IMR-90 (cell line): ENCODE data around the gene CC2D1A. TPM values are rescaled to one million over a fixed set of nuclear protein-coding genes. Genes with fewer than 3 reads are reported as not detected.

ENCODE experiments used
- ATAC-seq: fragments of 200-7000 bp; cut with Tn5 transposase; 2 replicates; pipeline ENCODE4 v1.9.1; 2020; ENCODE audit warnings: low read depth, mild to moderate bottlenecking, moderate library complexity
- BruUV-seq: library from RNA; stranded (reverse); fragments of 400-500 nt; replicated peaks from 2 replicates; lab custom pipeline; 2021; lab: Mats Ljungman, UMichigan
- CTCF ChIA-PET: fragments of 300-600 bp; formaldehyde crosslinking; extraction: SDS; loops from one replicate; lab custom pipeline; 2021; ENCODE audit warnings: antibody characterized with exemption; lab: Yijun Ruan, JAX
- POLR2A ChIA-PET: fragments of 300-600 bp; sonication (Branson Sonifier 250); formaldehyde crosslinking; loops from one replicate; lab custom pipeline; 2022; ENCODE audit warnings: antibody characterized with exemption; ENCODE audit not compliant: unreplicated experiment; lab: Charles Lee
- DNase-seq: peaks from one replicate; pipeline ENCODE4 v3.0.0; 2013
- H2AFZ ChIP-seq: replicated peaks from 2 replicates; pipeline ENCODE3; 2013; ENCODE audit warnings: low read length, mild to moderate bottlenecking; ENCODE audit not compliant: poor library complexity
- H2AK5ac ChIP-seq: 2 replicates; pipeline ENCODE4 v1.6.1; 2013; ENCODE audit warnings: low read depth, low read length, inconsistent platforms
- H2AK9ac ChIP-seq: replicated peaks from 2 replicates; pipeline ENCODE3; 2013; ENCODE audit warnings: mild to moderate bottlenecking, low read depth, low read length, moderate library complexity; ENCODE audit not compliant: poor library complexity
- H2BK120ac ChIP-seq: 2 replicates; pipeline ENCODE4 v1.6.1; 2013; ENCODE audit warnings: low read depth, low read length, inconsistent platforms
- H2BK15ac ChIP-seq: 3 replicates; pipeline ENCODE4 v1.6.1; 2013; ENCODE audit warnings: low read depth, low read length, inconsistent platforms
- H2BK20ac ChIP-seq: 2 replicates; pipeline ENCODE4 v1.6.1; 2013; ENCODE audit warnings: low read depth, mild to moderate bottlenecking, inconsistent platforms, low read length, moderate library complexity
- H2BK5ac ChIP-seq: 2 replicates; pipeline ENCODE4 v1.6.1; 2013; ENCODE audit warnings: mild to moderate bottlenecking, low read depth, low read length, inconsistent platforms; ENCODE audit not compliant: poor library complexity, severe bottlenecking
- H3K14ac ChIP-seq: replicated peaks from 2 replicates; pipeline ENCODE4 v1.6.1; 2013; ENCODE audit warnings: low read depth, low read length, inconsistent platforms
- H3K18ac ChIP-seq: 2 replicates; pipeline ENCODE4 v1.6.1; 2013; ENCODE audit warnings: low read depth, low read length, control low read depth
- H3K23ac ChIP-seq: 2 replicates; pipeline ENCODE4 v1.6.1; 2013; ENCODE audit warnings: low read depth, low read length, inconsistent platforms
- H3K27ac ChIP-seq: 2 replicates; pipeline ENCODE4 v1.5.1; 2013; ENCODE audit warnings: mild to moderate bottlenecking, control low read depth, low read length; ENCODE audit not compliant: insufficient read depth
- H3K27me3 ChIP-seq: 2 replicates; pipeline ENCODE4 v1.6.1; 2013; ENCODE audit warnings: low read length; ENCODE audit not compliant: control insufficient read depth, insufficient read depth
- H3K36me3 ChIP-seq: 2 replicates; pipeline ENCODE4 v1.6.1; 2013; ENCODE audit warnings: low read length, mixed read lengths; ENCODE audit not compliant: control insufficient read depth, insufficient read depth
- H3K4ac ChIP-seq: 2 replicates; pipeline ENCODE4 v1.6.1; 2013; ENCODE audit warnings: low read depth, low read length, inconsistent platforms
- H3K4me1 ChIP-seq: 2 replicates; pipeline ENCODE4 v1.6.1; 2013; ENCODE audit warnings: low read length, mixed read lengths; ENCODE audit not compliant: control insufficient read depth, insufficient read depth
- H3K4me2 ChIP-seq: 2 replicates; pipeline ENCODE4 v1.6.1; 2013; ENCODE audit warnings: low read depth, mild to moderate bottlenecking, control low read depth, low read length, moderate library complexity
- H3K4me3 ChIP-seq: 2 replicates; pipeline ENCODE4 v1.5.1; 2013; ENCODE audit warnings: low read depth, mild to moderate bottlenecking, control low read depth, low read length, moderate library complexity; ENCODE audit not compliant: insufficient read depth
- H3K56ac ChIP-seq: 2 replicates; pipeline ENCODE4 v1.6.1; 2013; ENCODE audit warnings: low read length, inconsistent platforms; ENCODE audit not compliant: insufficient read depth; ENCODE audit errors: extremely low read depth
- H3K79me1 ChIP-seq, 2 experiments: 2 replicates each; pipeline ENCODE4 v1.6.1; 2013; ENCODE audit warnings: low read length in 2 of 2, inconsistent platforms in 1 of 2, low read depth in 1 of 2
- H3K9ac ChIP-seq: 2 replicates; pipeline ENCODE4 v1.6.1; 2013; ENCODE audit warnings: low read depth, low read length, control low read depth
- H3K9me1 ChIP-seq: 2 replicates; pipeline ENCODE4 v1.6.1; 2013; ENCODE audit warnings: low read length, inconsistent platforms; ENCODE audit not compliant: insufficient read depth
- H3K9me3 ChIP-seq: 2 replicates; pipeline ENCODE4 v1.6.1; 2013; ENCODE audit warnings: low read length; ENCODE audit not compliant: control insufficient read depth, insufficient read depth
- H4K20me1 ChIP-seq: 2 replicates; pipeline ENCODE4 v1.6.1; 2013; ENCODE audit warnings: low read length, inconsistent platforms; ENCODE audit not compliant: insufficient read depth
- H4K5ac ChIP-seq: 2 replicates; pipeline ENCODE4 v1.6.1; 2013; ENCODE audit warnings: mild to moderate bottlenecking, low read depth, low read length, control low read depth
- H4K8ac ChIP-seq, 2 experiments: 2 replicates each; pipeline ENCODE4 v1.6.1; 2013; ENCODE audit warnings: low read depth in 2 of 2, low read length in 2 of 2, control low read depth in 1 of 2, inconsistent platforms in 1 of 2
- H4K91ac ChIP-seq: 2 replicates; pipeline ENCODE4 v1.6.1; 2013; ENCODE audit warnings: low read depth, low read length, inconsistent platforms; ENCODE audit not compliant: insufficient read depth
- CHD1 ChIP-seq: IDR thresholded peaks from 2 replicates; pipeline ENCODE4 v1.6.1; 2012; ENCODE audit warnings: low read depth, low read length, improper control_type of control experiment
- FOS ChIP-seq: fragments of 150-350 bp; IDR thresholded peaks from 2 replicates; pipeline ENCODE4 v1.6.1; 2016; ENCODE audit warnings: low read depth, low read length
- MAZ ChIP-seq: IDR thresholded peaks from 2 replicates; pipeline ENCODE4 v1.6.1; 2012; ENCODE audit warnings: low read depth, mild to moderate bottlenecking, low read length, improper control_type of control experiment, moderate library complexity, borderline replicate concordance
- POLR2A ChIP-seq: IDR thresholded peaks from 2 replicates; pipeline ENCODE4 v1.6.1; 2012; ENCODE audit warnings: mild to moderate bottlenecking, low read depth, low read length
- RAD21 ChIP-seq: IDR thresholded peaks from 2 replicates; pipeline ENCODE4 v1.6.1; 2012; ENCODE audit warnings: low read length, improper control_type of control experiment
- RFX5 ChIP-seq: IDR thresholded peaks from 2 replicates; pipeline ENCODE4 v1.8.0; 2012; ENCODE audit warnings: low read depth, mild to moderate bottlenecking, low read length, moderate library complexity
- WGBS, 2 experiments: methylation state at CpG; one replicate each; pipeline versions ENCODE4 v1.1.5 to v1.1.7; 2013; ENCODE audit warnings: missing lambda C conversion rate in 2 of 2; ENCODE audit not compliant: insufficient read length in 1 of 2; ENCODE audit errors: extremely low coverage in 2 of 2; 5-methylcytosine and 5-hydroxymethylcytosine counted together
- dilution Hi-C: fragments of 300-500 bp; cut with HindIII; formaldehyde crosslinking; loops from one replicate; pipeline ENCODE4 v1.14.3; 2018; ENCODE audit warnings: low sequenced_read_pairs; ENCODE audit not compliant: unreplicated experiment
- in situ Hi-C: fragments of 300-500 bp; cut with MboI; formaldehyde crosslinking; loops from 3 replicates; pipeline ENCODE4 v1.14.3; 2019; ENCODE audit warnings: low sequenced_read_pairs, inconsistent platforms, mixed read lengths
- intact Hi-C: fragments of 100-400 bp; cut with micrococcal nuclease; formaldehyde crosslinking; loops from 2 replicates; pipeline ENCODE4 v1.10.0; 2022
- polyA plus RNA-seq, 3 experiments: library from polyadenylated mRNA; depleted of rRNA; stranded (reverse); fragments of >200 nt; gene quantifications; 2 replicates each; pipeline ENCODE4 v1.2.3, GENCODE V29; 2012; ENCODE audit warnings: low replicate concordance in 1 of 3
- total RNA-seq: library from RNA; depleted of rRNA; stranded (reverse); fragments of >200 nt; gene quantifications from 2 replicates; pipeline ENCODE4 v1.2.3, GENCODE V29; 2012

CC2D1A gene
- total and polyA plus RNA-seq, 2 of the 4 experiments (the other 2 are of a cell fraction) = 4.1 to 14.7 TPM

DNA sequence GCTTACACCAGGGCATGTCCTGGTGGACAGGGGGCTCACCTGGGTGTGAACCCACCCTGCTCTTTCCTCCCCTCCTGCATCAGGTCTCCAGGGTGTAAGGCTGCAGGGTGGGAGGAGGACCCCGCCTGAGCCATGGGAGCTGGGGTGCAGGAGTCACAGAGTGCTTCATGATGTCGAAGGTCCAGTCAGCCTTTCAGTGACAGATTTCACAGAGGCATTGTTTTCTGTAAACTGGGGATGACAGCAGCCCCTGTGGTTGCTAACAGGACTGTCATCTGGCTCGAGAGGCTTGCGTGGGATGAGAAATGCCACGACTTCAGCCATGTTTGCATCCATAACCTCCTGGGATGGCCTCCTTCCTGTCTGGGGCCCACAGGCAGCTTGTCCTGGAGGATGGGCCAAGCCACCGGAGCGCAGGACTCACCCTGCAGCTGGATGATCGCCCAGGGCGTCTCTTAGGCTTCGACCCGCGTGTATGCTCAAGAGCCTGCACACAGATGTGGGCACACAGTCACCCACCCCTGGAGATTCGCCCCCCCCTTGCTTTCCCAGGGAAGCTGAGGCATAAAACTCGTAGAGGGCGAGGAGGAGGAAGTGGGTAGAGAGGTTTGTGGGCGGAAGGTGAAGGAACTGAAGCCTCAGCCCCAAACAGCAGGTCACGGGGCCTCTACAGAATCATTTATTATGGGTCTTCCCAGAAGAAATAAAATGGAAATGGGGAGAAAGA lies 24.1 kb upstream of the CC2D1A start:
- ATAC-seq = no peak
- 56% methylated on average over 5 of the region's 17 CpGs; no CpG with 5 or more reads in 1 of the 2 experiments for WGBS, 2 experiments
- Histone ChIP-seq H2BK5ac (peak overlapping the region; percentile 11), H3K18ac (peak overlapping the region; percentile 38), H2BK15ac (no peak overlapping the region), H3K36me3 (no peaks in the 10 kb centered on the region), H3K9me3 (no peaks in the 10 kb centered on the region), H2AFZ (peak overlapping the region; percentile 84), H3K9ac (no peak overlapping the region), H3K79me1 (no peaks in the 10 kb centered on the region), H3K9me1 (peaks cover 9% of the 10 kb centered on the region; the same call in 1 of the 2 replicates), H2BK20ac (no peak overlapping the region), H2AK9ac (peak overlapping the region; percentile 5), H2AK5ac (peak overlapping the region; percentile 4; the same call in 1 of the 2 replicates), H3K14ac (peak overlapping the region; percentile 33; the same call in 1 of the 2 replicates), H3K56ac (no peak overlapping the region), H2BK120ac (peak overlapping the region; percentile 9; the same call in 1 of the 2 replicates), H3K4me2 (no peak overlapping the region), H3K4me3 (no peak overlapping the region), H3K27me3 (peaks cover 2% of the 10 kb centered on the region; the same call in 1 of the 2 replicates), H3K27ac (no peak overlapping the region), H4K5ac (peak overlapping the region; percentile 90), H3K4ac (peak overlapping the region; percentile 73), H3K4me1 (peaks cover 19% of the 10 kb centered on the region), H4K20me1 (no peaks in the 10 kb centered on the region), H4K8ac (peak overlapping the region; percentile 32 to 93; a peak in 3 of 4 replicates), H4K91ac (peak overlapping the region; percentile 76), H3K23ac (no peak overlapping the region)
- BruUV-seq = no TSS peak
- DNase-seq = peak; percentile 39
- ChIA-PET POLR2A (no interaction called here), CTCF (interaction anchor here (1.2 to 1.5 kb wide), 2 partner anchors 57 to 178 kb away, joined by 3 read pairs; partner anchors contain the start of gene PODNL1)
- in situ Hi-C loops = loop anchor here (5.0 to 25.0 kb wide), 3 partner anchors 190 to 593 kb away; partner anchors contain the start of genes MISP3 and PTGER1
- dilution Hi-C loops = no loop called here
- intact Hi-C loops = loop anchor here (2.0 to 10.0 kb wide), 4 partner anchors 71 to 603 kb away; partner anchors contain the start of genes ASF1B and DCAF15
- no peak for TF ChIP-seq RFX5
- TF ChIP-seq MAZ = no peak
- TF ChIP-seq RAD21 = no peak
- TF ChIP-seq FOS = no peak
- no peak for TF ChIP-seq CHD1
- no peak for TF ChIP-seq POLR2A
